NK-92 (cell line): ENCODE measurements around the gene ECM1.

Experiments used
- DNase-seq: peaks from one replicate; lab custom pipeline; 2025; ENCODE audit not compliant: unreplicated experiment; lab: John Stamatoyannopoulos, UW

Gene ECM1

GRCh38 chr1:150511985-150512660, 4.2 kb downstream of the ECM1 start:
- DNase-seq, result no peak

GRCh38 chr1:150512846-150513245, 4.9 kb downstream of the ECM1 start:
- no peak for DNase-seq

GRCh38 chr1:150513351-150513791, 5.5 kb downstream of the ECM1 start:
- no peak for DNase-seq

GRCh38 chr1:150514260-150514659, 6.4 kb downstream of the ECM1 start:
- DNase-seq, result no peak

- DNase-seq, result no peak
These were observed 7.0 kb downstream of the ECM1 start for GRCh38 chr1:150514913-150515327.

GRCh38 chr1:150515328-150516049, 7.6 kb downstream of the ECM1 start, which contains the start of gene FALEC:
Gene FALEC (plus strand): TSS chr1:150515752.
- DNase-seq, result peak; percentile 53

GRCh38 chr1:150516050-150516591, 8.2 kb downstream of the ECM1 start:
- DNase-seq, result no peak

GRCh38 chr1:150516616-150517015, 8.7 kb downstream of the ECM1 start:
- DNase-seq, result no peak

- DNase-seq, result no peak
These were observed 13.5 kb downstream of the ECM1 start for GRCh38 chr1:150521196-150521968.

GRCh38 chr1:150525348-150525747, 17.4 kb downstream of the ECM1 start:
- DNase-seq, result no peak

- DNase-seq, result no peak
These were observed 20.3 kb downstream of the ECM1 start for GRCh38 chr1:150528196-150528595.

GRCh38 chr1:150529017-150529416, 21.1 kb downstream of the ECM1 start:
- no peak for DNase-seq

- DNase-seq, result no peak
These were observed 22.7 kb downstream of the ECM1 start for GRCh38 chr1:150530491-150531159.

- no peak for DNase-seq
These were observed 25.0 kb downstream of the ECM1 start for GRCh38 chr1:150532860-150533259.

- DNase-seq, result no peak
These were observed 26.1 kb downstream of the ECM1 start for GRCh38 chr1:150534002-150534401.

- no peak for DNase-seq
These were observed 27.8 kb downstream of the ECM1 start for GRCh38 chr1:150535511-150536287.

- DNase-seq, result no peak
These were observed 29.2 kb downstream of the ECM1 start for GRCh38 chr1:150536836-150537731.

GRCh38 chr1:150537732-150538684, 30.1 kb downstream of the ECM1 start:
- DNase-seq, result no peak
